Measurements from ENCODE around the gene VPS4B.

Gene VPS4B

GRCh38 chr18:63427558-63427957, 5.3 kb upstream of the VPS4B start:
- no peak for DNase-seq

GRCh38 chr18:63422864-63423304, 608 bp upstream of the VPS4B start:
- DNase-seq: no peak

- DNase-seq: no peak
Measured at GRCh38 chr18:63421514-63421913, 762 bp downstream of the VPS4B start.

- DNase-seq: no peak
Measured at GRCh38 chr18:63412953-63413352, 9.3 kb downstream of the VPS4B start.

GRCh38 chr18:63410792-63411191, 11.5 kb downstream of the VPS4B start:
- no peak for DNase-seq

GRCh38 chr18:63409301-63409700, 13.0 kb downstream of the VPS4B start:
- no peak for DNase-seq

GRCh38 chr18:63407734-63408133, 14.5 kb downstream of the VPS4B start:
- no peak for DNase-seq

- no peak for DNase-seq
Measured at GRCh38 chr18:63405986-63406385, 16.3 kb downstream of the VPS4B start.

- no peak for DNase-seq
Measured at GRCh38 chr18:63402246-63403162, 19.8 kb downstream of the VPS4B start.

- DNase-seq: no peak
Measured at GRCh38 chr18:63399300-63399699, 23.0 kb downstream of the VPS4B start.

- no peak for DNase-seq
Measured at GRCh38 chr18:63397349-63397748, 24.9 kb downstream of the VPS4B start.

- no peak for DNase-seq
Measured at GRCh38 chr18:63395503-63395902, 26.8 kb downstream of the VPS4B start.

- DNase-seq: no peak
Measured at GRCh38 chr18:63394954-63395353, 27.3 kb downstream of the VPS4B start.

GRCh38 chr18:63387861-63388260, 34.4 kb downstream of the VPS4B start:
- DNase-seq: no peak

- no peak for DNase-seq
Measured at GRCh38 chr18:63382843-63383242, 39.4 kb downstream of the VPS4B start.

- DNase-seq: no peak
Measured at GRCh38 chr18:63379639-63379962, 42.7 kb downstream of the VPS4B start.

- no peak for DNase-seq
Measured at GRCh38 chr18:63378919-63379638, 43.2 kb downstream of the VPS4B start.

GRCh38 chr18:63377275-63377980, 44.8 kb downstream of the VPS4B start:
- DNase-seq: no peak

GRCh38 chr18:63376538-63376937, 45.7 kb downstream of the VPS4B start:
- DNase-seq: no peak

GRCh38 chr18:63374540-63374939, 47.7 kb downstream of the VPS4B start:
- no peak for DNase-seq

GRCh38 chr18:63373161-63373560, 49.1 kb downstream of the VPS4B start:
- DNase-seq: no peak

- DNase-seq: no peak
Measured at GRCh38 chr18:63368611-63369010, 53.7 kb downstream of the VPS4B start.

Data from NCI-H1436 (cell line).